Lung (tissue), 12 donors: ENCODE measurements around the gene GPX5. TPM values are rescaled to one million over a fixed set of nuclear protein-coding genes. Genes with fewer than 3 reads are reported as not detected.

Experiments
- ATAC-seq: fragments of 200-7000 bp; cut with Tn5 transposase; one replicate; pipeline ENCODE4 v1.9.1; 2020; ENCODE audit warnings: moderate number of reproducible peaks; ENCODE audit not compliant: insufficient read depth, low FRiP score
- DNase-seq, 3 donors: peaks; one replicate each; pipeline ENCODE4 v3.0.0-alpha.2; 2013 to 2017
- H3K27ac ChIP-seq, 2 donors: one replicate each; pipeline ENCODE4 v1.5.1; 2013; ENCODE audit warnings: mild to moderate bottlenecking in 2 of 2, moderate library complexity in 2 of 2, control low read depth in 1 of 2, inconsistent platforms in 1 of 2, low read depth in 1 of 2, low read length in 1 of 2
- H3K27me3 ChIP-seq, 3 donors: one replicate each; pipeline ENCODE4 v1.5.1; 2013; ENCODE audit warnings: low read length in 2 of 3; ENCODE audit not compliant: control insufficient read depth in 3 of 3, insufficient read depth in 3 of 3
- H3K36me3 ChIP-seq, 4 donors: one replicate each; pipeline ENCODE4 v1.5.1; 2013; ENCODE audit warnings: low read length in 4 of 4, mild to moderate bottlenecking in 1 of 4, moderate library complexity in 1 of 4; ENCODE audit not compliant: control insufficient read depth in 4 of 4, insufficient read depth in 4 of 4
- H3K4me1 ChIP-seq, 5 donors: one replicate each; pipeline ENCODE4 v1.5.1; 2013; ENCODE audit warnings: low read length in 5 of 5, mild to moderate bottlenecking in 2 of 5, moderate library complexity in 1 of 5; ENCODE audit not compliant: control insufficient read depth in 5 of 5, insufficient read depth in 5 of 5
- H3K4me3 ChIP-seq: one replicate; pipeline ENCODE4 v1.5.1; 2013; ENCODE audit warnings: mild to moderate bottlenecking, control low read depth, moderate library complexity
- H3K9ac ChIP-seq, 2 donors: one replicate each; pipeline ENCODE4 v1.5.1; 2013; ENCODE audit warnings: low read length in 2 of 2, control low read depth in 1 of 2; ENCODE audit not compliant: insufficient read depth in 1 of 2
- H3K9me3 ChIP-seq, 4 donors: one replicate each; pipeline ENCODE4 v1.5.1; 2013; ENCODE audit warnings: low read length in 3 of 4, mild to moderate bottlenecking in 1 of 4, moderate library complexity in 1 of 4; ENCODE audit not compliant: control insufficient read depth in 4 of 4, insufficient read depth in 3 of 4
- whole genome bisulfite sequencing, 2 donors: extraction: QIAGEN DNeasy Blood & Tissue Kit; methylation state at CpG; one replicate each; pipeline ENCODE4 v1.1.7; 2013; 5-methylcytosine and 5-hydroxymethylcytosine counted together
- polyA plus RNA-seq, 2 donors: library from polyadenylated mRNA; stranded (reverse); fragments of 200-250 nt; gene quantifications; one replicate each; pipeline ENCODE4 v1.2.1, GENCODE V29; 2013
- total RNA-seq, 2 donors: library from RNA; depleted of rRNA in 1 of 2; stranded (reverse); fragments of >200 nt in 1 of 2; gene quantifications; one replicate each; pipeline ENCODE4 v1.2.1, GENCODE V29; 2014 to 2021
- TF ChIP-seq, protein P1 (sequence below): IDR thresholded peaks from 2 replicates; pipeline ENCODE4 v1.5.1; 2012; ENCODE audit warnings: mild to moderate bottlenecking; ENCODE audit errors: control extremely low read depth, extremely low read depth
- donor health status: control.
- donor health status: control.
- donor health status: Bipolar disorder and iron deficiency.
- donor health status: healthy.
- donor health status: DM: yes; HTN: yes; CAD: no.

GPX5 gene
- total and polyA plus RNA-seq, 4 donors: not detected

DNA sequence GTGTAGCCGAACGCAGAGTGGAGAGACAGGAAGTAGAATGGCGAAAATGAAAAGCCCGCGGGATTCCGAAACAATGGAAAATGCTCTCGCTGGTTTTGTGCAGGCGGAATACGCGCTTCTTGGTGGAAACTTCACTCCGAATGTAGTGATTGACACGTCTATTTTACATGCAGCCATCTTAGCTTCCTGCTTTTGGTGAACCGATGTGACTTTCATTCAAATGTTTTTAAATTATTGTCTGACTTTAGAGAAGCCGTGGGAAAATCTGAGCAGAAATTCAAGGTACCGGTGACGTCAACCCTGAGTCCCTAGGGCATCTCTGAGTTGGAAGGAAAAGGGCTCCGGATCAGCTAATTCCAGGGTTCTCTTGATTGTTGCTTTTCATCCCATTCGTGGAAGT is 11.4 kb downstream of the GPX5 start:
- no peaks in the 10 kb centered on the region for H3K27me3 ChIP-seq
- TF ChIP-seq, protein P1, sequence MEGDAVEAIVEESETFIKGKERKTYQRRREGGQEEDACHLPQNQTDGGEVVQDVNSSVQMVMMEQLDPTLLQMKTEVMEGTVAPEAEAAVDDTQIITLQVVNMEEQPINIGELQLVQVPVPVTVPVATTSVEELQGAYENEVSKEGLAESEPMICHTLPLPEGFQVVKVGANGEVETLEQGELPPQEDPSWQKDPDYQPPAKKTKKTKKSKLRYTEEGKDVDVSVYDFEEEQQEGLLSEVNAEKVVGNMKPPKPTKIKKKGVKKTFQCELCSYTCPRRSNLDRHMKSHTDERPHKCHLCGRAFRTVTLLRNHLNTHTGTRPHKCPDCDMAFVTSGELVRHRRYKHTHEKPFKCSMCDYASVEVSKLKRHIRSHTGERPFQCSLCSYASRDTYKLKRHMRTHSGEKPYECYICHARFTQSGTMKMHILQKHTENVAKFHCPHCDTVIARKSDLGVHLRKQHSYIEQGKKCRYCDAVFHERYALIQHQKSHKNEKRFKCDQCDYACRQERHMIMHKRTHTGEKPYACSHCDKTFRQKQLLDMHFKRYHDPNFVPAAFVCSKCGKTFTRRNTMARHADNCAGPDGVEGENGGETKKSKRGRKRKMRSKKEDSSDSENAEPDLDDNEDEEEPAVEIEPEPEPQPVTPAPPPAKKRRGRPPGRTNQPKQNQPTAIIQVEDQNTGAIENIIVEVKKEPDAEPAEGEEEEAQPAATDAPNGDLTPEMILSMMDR: no peak
- peak; percentile 52 to 73 (median 67) for DNase-seq
- H3K4me1 ChIP-seq: peaks cover 0 to 10% (median 0%) of the 10 kb centered on the region in 5 donors
- peak overlapping the region in 1 of 2 donors; percentile 59 for H3K9ac ChIP-seq
- no peak for ATAC-seq
- 9 to 22% methylated on average over 18 of the region's 18 CpGs for WGBS, 2 donors
- no peak overlapping the region for H3K27ac ChIP-seq
- no peaks in the 10 kb centered on the region for H3K36me3 ChIP-seq
- peaks cover 0 to 4% (median 0%) of the 10 kb centered on the region in 4 donors for H3K9me3 ChIP-seq
- H3K4me3 ChIP-seq: no peak overlapping the region

DNA sequence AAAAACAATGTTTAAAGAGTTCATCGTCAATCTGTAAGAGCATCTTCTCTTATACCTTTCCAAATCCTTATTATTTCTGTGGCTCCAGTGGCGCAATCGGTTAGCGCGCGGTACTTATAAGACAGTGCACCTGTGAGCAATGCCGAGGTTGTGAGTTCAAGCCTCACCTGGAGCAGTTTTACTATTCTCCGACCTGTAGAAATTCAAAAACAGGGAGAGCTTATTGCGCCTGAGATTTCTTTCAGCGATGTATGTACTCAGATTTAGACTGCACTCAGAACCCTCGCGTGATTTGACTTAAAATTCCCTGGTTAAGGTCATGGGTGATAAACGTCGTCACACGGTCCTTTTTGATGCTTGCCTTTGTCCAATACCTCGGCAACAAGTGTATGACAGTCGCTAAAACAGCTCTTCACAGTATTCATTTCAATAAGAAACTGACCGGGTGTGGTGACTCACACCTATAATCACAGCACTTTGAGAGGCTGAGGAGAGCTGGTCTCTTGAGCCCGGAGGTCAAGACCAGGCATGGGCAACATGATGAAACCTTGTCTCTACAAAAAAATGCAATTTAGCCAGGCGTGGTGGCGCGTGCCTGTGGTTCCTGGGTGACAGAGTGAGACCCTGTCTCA is 11.9 kb downstream of the GPX5 start:
- Histone ChIP-seq H3K27ac (no peak overlapping the region), H3K9ac (no peak overlapping the region), H3K4me3 (no peak overlapping the region), H3K36me3 (no peaks in the 10 kb centered on the region), H3K27me3 (no peaks in the 10 kb centered on the region), H3K4me1 (peaks cover 0 to 10% (median 0%) of the 10 kb centered on the region in 5 donors), H3K9me3 (peaks cover 0 to 4% (median 0%) of the 10 kb centered on the region in 4 donors)
- DNase-seq (peak in 1 of 3 donors; percentile 15), ATAC-seq (no peak)
- 41 to 46% methylated on average over 22 of the region's 22 CpGs for WGBS, 2 donors
- TF ChIP-seq, protein P1: no peak

GRCh38 chr6:28541996-28542395 is 16.3 kb downstream of the GPX5 start:
- no peaks in the 10 kb centered on the region for H3K27me3 ChIP-seq
- WGBS, 2 donors: 53% methylated on average over 7 of the region's 7 CpGs

More at GRCh38 chr6:28541996-28542395, 16.3 kb downstream of the GPX5 start:
- H3K4me1 ChIP-seq: peaks cover 0 to 14% (median 6%) of the 10 kb centered on the region in 5 donors
- H3K9ac ChIP-seq: peak overlapping the region in 1 of 2 donors; percentile 4
- DNase-seq: no peak
- no peak for ATAC-seq
- TF ChIP-seq, protein P1: no peak
- H3K27ac ChIP-seq: no peak overlapping the region
- peaks cover 0 to 3% (median 0%) of the 10 kb centered on the region in 4 donors for H3K9me3 ChIP-seq
- no peak overlapping the region for H3K4me3 ChIP-seq
- H3K36me3 ChIP-seq: no peaks in the 10 kb centered on the region
